HG03565 (cell line): Measurements from ENCODE around the gene TRRAP.

ENCODE experiments used
- ATAC-seq: cut with Tn5 transposase; IDR thresholded peaks from one replicate; pipeline ENCODE4 v1.9.1; 2021; ENCODE audit warnings: mild to moderate bottlenecking, moderate library complexity; ENCODE audit not compliant: unreplicated experiment

The TRRAP gene

DNA sequence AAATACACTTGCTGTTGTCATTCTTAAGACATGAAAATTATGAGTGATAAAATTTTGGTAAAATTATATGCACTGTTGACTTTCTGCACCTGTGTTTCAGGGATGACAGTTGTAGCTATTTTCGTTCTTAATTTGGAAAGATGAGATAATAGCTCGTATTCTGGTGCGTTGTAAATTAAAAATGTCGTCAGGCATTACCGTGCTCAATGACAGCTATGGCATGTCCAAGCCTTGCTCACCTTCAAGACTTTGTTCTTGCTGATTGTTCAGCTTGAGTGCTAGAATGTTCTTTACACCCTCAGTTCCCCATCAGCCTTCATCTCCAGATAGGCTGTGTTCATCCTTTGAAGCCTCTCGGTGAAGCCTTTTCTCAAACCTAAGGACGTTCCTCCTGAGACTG lies 21.5 kb downstream of the TRRAP start:
- no peak for ATAC-seq

DNA sequence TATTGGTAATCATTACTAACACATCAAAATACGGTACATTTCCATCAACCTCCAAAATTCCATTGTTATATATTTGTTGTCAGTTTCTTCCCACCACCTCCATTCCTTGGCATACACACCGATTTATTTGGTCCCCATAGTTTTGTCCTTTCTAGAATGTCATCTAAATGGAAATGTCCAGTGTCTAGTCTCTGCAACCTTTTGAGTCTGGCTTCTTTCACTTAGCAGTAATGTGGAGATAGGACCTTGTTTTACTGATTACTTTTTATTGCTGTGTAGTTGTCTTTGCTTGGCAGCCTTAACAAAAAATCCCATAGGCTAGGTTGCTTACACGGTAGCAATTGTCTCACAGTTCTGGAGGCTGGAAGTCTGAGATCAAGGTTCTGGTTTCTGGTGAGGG lies 22.5 kb downstream of the TRRAP start:
- no peak for ATAC-seq

DNA sequence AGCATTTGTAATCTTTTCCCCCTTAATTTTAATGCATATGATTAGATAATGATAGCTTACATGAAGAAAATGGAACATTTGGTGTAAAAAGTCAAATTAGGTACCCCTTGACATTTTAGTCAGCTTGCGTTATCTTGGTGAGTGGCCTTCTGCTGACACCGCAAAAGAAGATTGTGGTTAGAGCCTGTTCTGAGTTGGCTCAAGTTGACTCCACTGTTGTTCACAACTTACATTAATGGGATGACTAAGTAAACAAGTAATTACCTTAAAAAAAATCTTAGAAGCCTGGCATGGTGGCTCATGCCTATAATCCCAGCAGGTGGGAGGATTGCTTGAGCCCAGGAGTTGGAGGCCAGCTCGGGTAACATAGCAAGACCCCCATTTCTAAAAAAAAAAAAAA lies 24.2 kb downstream of the TRRAP start:
- ATAC-seq, result no peak

DNA sequence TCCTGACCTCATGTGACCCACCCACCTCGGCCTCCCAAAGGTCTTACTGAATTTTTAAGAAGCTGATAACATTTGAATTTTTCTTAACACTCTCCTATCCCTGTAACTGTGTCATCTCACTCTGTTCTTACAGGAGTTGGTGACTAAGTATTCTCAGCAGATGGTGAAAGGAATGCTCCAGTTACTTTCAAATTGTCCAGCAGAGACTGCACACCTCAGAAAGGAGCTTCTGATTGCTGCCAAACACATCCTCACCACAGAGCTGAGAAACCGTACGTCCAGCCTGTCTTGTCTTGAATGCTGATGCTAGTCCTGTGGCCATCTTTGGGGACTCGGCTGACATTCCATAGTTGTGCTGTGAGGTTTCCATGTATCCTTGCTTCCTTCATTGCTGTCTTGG lies 24.9 kb downstream of the TRRAP start:
- ATAC-seq, result no peak

DNA sequence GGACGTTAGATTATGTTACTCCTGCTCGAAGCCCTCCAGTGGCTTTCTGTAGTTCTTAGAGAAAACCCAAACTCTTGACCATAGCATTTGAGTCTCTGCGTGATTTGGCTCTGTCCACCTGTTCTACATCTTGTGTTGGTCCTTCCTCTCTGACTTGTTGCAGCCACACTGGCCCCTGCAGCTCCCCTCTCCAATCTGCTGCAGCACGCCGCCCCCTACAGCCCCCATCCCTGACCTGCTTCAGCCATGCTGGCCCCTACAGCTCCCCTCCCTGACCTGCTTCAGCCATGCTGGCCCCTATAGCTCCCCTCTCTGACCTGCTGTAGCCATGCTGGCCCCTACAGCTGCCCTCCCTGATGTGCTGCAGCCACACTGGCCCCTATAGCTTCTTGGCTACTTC lies 29.2 kb downstream of the TRRAP start:
- no peak for ATAC-seq

DNA sequence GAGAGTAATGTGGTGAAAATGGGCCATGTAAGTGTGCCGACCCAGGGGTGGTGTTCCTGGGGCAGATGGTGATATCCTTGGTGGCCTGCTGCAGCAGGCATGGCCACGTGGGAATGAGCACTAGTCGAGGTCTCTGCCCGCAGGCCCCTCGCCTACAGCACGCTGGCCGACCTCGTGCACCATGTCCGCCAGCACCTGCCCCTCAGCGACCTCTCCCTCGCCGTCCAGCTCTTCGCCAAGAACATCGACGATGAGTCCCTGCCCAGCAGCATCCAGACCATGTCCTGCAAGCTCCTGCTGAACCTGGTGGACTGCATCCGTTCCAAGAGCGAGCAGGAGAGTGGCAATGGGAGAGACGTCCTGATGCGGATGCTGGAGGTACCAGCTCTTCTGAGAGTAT lies 30.3 kb downstream of the TRRAP start:
- ATAC-seq, result no peak

DNA sequence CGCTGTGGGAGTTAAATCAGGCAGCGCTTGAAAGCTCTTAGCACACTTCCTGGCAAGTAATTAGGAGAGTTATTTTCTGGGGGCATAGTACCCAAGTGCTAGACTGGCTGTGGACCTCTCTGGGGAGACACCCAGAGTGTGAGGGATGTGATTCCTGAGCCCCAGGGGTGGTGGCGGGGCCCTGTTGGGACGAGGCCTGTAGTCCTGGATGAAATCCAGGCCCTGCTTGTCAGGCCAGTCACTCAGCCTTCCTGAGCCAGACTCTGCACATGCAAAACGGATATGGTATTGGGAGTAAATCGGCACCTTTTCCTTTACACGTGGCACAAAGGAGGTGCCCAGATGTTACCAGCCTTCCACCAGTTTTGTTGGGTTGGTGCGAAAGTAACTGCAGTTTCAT lies 31.2 kb downstream of the TRRAP start:
- no peak for ATAC-seq

DNA sequence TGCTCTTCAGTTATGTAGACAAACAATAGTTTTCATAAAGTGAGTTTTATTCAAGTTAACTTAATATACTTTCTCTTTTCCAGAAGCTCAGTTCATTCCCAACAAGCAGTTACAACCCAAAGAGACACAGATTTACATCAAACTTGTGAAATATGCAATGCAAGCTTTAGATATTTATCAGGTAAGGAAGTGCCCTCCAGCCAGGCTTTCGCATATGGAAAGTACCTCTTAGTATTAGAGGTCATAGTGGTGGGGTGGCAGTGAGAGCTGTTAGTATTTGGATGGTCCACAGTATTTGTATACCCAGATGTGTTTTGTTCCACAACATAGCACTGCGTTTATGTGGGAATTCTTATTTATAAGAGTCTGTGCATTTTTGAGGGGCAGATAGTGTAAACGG lies 32.1 kb downstream of the TRRAP start:
- no peak for ATAC-seq

DNA sequence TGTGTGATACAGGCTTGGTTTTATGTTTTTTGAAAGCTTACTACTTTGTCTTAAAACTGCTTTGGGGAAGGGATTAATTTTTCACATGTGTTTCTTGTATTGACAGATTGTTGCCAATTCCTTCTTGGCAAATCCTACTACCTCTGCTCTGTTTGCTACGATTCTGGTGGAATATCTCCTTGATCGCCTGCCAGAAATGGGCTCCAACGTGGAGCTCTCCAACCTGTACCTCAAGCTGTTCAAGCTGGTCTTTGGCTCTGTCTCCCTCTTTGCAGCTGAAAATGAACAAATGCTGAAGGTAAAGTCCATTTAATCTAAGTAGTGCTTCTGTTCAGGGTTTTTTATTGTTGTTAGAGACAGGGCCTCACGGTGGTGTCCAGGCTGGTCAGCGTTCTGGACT lies 33.6 kb downstream of the TRRAP start:
- no peak for ATAC-seq

DNA sequence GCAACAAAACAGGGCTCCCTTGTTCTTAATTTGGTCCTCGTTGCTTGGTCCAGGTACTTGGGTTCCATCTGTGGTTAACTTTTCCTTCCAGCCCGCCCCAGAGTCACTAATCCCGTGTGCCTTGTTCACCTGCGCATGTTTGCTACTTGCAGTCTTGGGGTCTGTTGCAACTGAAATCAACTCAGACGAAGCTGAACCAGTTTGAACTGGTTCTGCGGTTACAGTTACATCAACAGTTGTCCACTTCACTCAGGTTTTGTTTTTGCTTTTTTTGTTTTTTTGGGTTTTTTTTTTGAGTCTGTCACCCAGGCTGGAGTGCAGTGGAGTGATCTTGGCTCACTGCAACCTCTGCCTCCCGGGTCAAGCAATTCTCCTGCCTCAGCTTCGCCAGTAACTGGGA lies 34.7 kb downstream of the TRRAP start:
- ATAC-seq, result no peak

DNA sequence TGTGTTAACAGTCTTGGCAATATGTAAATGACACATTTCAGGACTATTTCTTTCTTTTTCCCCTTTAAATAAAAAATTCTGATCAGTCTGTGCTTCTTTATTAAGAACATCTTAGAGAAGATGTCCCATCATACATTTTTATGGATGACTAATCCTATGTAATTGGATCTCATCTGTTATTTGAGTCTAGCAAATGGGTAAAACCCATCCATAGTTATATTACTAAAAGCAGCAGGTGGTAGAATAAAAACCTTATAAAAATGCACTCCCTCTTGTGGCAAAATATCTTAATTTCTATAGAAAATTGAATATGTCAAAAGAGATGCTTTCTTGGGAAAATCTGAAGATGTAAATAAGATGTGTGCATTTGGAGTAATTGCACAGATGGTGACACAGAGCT lies 35.3 kb downstream of the TRRAP start:
- ATAC-seq, result no peak

DNA sequence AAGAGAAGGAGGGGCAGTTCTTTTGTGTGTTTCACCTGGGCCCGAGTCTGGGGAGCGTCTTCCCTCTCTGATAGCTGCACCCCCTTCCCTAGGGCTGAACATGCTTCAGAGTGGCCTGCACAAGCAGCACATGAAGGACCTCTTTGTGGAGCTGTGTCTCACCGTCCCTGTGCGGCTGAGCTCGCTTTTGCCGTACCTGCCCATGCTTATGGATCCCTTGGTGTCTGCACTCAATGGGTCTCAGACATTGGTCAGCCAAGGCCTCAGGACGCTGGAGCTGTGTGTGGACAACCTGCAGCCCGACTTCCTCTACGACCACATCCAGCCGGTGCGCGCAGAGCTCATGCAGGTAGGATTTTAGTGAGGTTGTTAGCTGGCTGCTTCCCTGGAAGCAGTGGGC lies 39.0 kb downstream of the TRRAP start:
- ATAC-seq, result no peak

DNA sequence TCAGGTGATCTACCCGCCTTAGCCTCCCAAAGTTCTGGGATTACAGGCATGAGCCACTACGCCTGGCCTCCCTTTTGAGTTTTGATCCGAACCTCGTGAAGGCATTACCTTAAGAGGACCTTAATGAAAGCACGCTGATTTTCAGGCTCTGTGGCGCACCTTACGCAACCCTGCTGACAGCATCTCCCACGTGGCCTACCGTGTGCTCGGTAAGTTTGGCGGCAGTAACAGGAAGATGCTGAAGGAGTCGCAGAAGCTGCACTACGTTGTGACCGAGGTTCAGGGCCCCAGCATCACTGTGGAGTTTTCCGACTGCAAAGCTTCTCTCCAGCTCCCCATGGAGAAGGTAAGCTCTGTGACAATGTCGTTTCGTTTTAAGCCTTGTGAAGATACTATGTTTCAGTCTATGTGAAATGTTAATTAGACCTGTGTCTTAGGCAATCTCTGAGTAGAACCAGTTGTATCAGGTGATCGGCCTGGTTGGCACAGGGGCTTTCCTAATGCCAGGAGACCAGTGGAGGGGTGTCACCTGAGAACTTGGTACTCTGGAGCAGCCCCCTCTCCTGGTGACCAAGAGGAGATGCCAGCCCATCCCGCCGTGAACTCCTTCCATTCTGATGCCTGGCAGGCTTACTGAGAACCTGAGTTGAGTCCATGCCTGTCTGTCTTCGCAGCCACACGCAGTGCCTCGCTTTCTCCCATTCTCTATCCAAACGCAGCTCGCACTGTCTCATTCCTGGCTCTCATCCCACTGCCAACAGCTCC lies 43.5 kb downstream of the TRRAP start:
- no peak for ATAC-seq

DNA sequence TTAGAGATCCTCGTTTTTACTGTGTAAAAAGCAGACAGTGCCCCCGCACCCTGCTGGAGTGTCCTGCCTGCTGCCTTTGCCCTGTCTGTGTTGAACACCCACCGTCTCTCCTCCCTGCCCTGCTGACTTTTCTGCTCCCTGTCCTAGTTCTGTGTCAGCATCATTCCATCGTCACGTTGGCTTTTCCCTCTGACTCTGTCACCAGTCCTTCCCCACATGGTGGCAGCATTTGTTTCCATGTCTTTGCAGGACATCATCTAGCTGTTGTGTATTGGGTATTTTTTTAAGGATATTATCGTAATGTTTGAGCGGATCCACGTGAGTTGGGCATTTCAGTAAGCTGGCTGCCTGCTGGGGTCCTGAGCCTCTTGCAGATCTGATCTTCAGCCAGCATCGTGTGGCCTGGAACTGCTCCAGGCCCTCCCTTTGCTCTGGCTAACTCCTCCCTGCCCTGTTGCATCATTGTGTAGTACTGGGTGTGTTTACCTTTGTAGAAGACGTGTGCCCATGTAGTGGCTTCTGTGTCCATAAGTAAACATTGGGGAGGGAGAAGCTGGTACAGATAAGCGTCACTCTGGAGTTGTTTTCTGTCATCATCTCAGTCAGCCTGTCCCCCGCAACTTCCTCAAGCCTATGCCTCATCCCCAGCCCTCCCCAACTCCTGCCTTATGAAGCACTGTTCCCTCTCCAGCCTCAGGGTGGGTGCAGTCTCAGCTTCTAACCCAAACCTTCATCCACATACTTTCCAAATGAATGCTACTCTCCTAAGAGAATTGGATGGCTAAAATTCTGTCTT lies 44.3 kb downstream of the TRRAP start:
- no peak for ATAC-seq

DNA sequence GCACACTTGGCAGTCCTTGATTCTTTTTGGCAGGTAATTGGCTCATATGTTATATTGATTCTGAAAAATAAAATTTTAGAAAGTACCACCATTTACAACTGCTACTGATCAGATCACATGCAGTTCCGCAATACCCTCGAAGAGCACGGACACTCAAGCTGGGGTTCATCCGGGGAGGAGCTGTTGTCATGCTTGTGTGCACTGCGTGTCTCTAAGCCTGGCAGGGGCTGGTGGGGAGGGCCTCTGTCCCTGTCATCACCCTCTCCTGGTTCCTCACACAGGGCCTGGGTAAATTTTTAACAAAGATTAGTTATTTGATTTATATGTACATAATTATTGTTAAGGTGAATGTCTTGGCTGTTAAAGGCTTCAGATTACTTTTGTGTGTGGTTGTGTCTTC lies 45.2 kb downstream of the TRRAP start:
- ATAC-seq, result no peak

DNA sequence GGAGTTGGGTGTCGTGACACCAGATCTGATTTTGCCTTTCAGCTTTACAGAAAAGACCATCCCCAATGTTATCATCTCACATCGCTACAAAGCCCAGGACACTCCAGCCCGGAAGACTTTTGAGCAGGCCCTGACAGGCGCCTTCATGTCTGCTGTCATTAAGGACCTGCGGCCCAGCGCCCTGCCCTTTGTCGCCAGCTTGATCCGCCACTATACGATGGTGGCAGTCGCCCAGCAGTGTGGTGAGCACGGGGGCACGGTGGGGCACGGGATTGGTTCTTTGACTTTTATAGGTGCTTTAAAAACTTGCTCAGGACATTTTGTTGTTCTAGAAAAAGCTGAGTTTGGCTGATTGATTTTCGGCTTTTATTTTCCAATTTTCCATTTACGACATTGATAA lies 48.8 kb downstream of the TRRAP start:
- no peak for ATAC-seq

DNA sequence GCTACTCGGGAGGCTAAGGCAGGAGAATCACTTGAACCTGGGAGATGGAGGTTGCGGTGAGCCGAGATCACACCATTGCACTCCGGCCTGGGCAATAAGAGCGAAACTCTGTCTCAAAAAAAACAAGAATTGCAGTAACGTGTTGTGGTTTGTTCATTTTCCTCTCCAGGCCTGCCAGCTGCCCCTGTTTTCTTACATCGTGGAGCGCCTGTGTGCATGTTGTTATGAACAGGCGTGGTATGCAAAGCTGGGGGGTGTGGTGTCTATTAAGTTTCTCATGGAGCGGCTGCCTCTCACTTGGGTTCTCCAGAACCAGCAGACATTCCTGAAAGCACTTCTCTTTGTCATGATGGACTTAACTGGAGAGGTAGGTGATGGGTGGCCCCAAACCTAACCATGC lies 52.1 kb downstream of the TRRAP start:
- peak; percentile 35 for ATAC-seq

DNA sequence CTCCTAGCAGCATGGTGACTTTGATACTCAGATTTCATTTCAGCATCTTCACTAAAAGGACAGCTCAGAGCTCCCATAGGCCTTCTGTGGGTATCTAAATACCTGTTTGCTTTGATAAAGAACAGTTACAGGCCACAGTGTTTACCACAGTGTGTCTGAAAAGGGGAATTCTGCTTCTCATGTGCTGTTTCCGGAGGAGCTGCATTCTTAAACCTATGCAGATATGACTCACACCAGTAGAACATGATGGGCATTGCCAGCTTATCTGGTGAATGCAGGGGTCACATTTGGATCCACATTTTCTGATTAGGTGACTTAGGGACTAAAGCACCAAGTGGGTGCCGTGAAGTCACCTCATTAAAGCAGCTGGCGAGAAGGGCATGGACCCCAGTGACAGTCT lies 52.6 kb downstream of the TRRAP start:
- peak; percentile 83 for ATAC-seq

DNA sequence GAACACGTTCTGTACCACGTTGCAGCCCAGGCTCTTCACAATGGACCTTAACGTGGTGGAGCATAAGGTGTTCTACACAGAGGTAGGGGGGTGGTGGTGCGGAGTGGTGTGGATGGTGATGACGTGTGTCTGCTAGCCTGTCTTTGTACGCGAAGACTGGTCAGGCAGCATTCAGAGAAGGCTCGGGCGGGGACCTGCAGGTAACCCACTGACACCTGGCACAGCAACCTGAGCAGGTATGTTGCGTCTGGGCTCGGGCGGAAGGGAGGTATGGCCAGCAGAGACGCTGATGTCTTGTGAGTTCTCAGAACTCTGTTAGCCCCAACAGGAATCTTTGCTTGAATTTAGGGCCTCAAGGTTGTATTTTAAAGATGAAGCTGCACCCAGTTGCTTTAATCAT lies 55.0 kb downstream of the TRRAP start:
- ATAC-seq, result no peak

DNA sequence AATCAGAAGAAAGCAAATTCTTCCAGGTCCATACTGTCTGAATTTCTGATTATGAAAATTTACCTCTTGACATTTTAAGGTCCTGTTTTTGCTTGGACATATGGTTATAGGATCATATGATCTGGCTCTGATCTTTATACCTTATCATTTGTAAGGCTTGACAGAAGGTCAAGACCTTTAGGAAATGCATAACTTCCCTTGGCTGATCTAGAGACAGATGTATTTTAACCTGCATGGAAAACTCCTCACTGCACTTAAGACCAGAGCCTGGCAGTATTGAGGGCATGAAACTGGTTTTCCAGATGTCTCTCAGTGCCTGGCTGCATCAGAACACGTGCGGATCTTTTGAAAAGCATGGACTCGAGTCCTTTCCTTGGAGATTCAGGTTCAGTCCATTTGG lies 55.9 kb downstream of the TRRAP start:
- no peak for ATAC-seq

DNA sequence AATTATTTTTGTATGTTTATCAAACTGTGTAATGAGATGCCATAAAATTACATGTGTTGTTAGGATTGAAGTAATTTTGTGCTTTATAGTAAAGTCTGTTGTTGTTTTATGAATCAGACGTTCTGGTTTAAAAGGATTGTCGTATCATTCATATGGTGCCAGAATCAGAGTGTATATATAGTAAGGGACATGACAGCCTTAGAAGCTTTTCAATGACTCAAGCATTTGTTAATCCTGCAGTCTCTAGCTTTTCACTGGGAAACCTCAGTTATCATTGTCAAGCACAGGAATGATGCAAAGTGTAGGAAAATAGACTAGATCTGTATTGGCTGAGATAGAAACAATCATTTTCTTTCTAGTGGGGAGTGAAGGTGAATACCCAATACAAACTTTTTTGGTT lies 57.5 kb downstream of the TRRAP start:
- no peak for ATAC-seq

DNA sequence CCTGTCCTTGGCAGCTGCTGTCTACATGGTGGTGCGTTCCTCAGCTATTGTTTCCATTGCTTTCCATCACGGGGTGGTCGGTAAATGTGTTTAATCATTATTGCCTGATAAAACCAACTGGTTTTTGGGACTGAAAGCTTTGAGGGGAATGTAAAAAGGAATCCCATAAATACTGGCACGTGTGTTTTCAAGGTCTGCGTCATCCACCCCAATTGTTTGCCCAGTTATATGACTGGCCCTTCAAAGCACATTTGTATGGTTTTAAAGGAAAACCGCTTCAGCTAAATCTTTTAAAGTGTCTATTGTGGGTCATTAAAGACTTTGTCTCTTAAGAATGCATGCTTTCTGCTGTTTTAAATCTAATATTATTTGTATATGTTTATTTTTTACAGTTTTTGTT lies 65.0 kb downstream of the TRRAP start:
- no peak for ATAC-seq

DNA sequence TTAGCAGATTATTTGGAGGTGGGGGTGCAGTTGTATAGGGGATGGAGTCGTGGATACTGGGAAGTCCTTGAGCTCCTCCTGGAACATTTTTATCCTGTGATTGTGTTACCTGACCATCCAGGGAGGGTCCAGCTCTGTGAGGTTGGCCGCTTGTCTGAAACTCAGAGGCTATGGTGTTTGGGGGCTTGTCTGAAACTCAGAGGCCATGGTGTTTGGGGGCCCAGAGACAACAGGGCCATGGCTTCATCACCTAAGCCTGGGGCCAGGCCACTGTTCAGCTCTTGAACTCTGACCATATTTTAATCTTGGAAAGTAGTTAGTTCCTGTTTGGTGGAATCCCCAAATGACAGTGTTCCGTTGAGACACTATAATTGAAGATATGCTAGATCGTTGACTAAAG lies 66.1 kb downstream of the TRRAP start:
- no peak for ATAC-seq
